Chondrocyte (in vitro differentiated cells): Measurements from ENCODE around the gene C11orf86. TPM values are rescaled to one million over a fixed set of nuclear protein-coding genes. Genes with fewer than 3 reads are reported as not detected.

Experiments
- DNase-seq: peaks from one replicate; pipeline ENCODE4 v3.0.0; 2021; ENCODE audit warnings: mixed read lengths, low spot score
- H3K27ac Mint-ChIP-seq: one replicate; pipeline ENCODE4 v1.8.0; 2021; ENCODE audit warnings: mild to moderate bottlenecking, moderate library complexity, mixed read lengths; ENCODE audit not compliant: unreplicated experiment
- H3K27me3 Mint-ChIP-seq: 2 replicates; pipeline ENCODE4 v1.8.0; 2021; ENCODE audit warnings: low read depth, mixed read lengths
- H3K36me3 Mint-ChIP-seq: 2 replicates; pipeline ENCODE4 v1.8.0; 2021; ENCODE audit warnings: low read depth, mixed read lengths
- H3K4me1 Mint-ChIP-seq: 2 replicates; pipeline ENCODE4 v1.8.0; 2021; ENCODE audit warnings: low read depth, mild to moderate bottlenecking, mixed read lengths
- H3K4me3 Mint-ChIP-seq: one replicate; pipeline ENCODE4 v1.8.0; 2021; ENCODE audit warnings: mild to moderate bottlenecking, moderate library complexity, mixed read lengths; ENCODE audit not compliant: unreplicated experiment
- H3K9me3 Mint-ChIP-seq: 2 replicates; pipeline ENCODE4 v1.8.0; 2021; ENCODE audit warnings: low read depth, mixed read lengths
- CTCF ChIP-seq: fragments of 200-600 bp; sonication (generic); IDR thresholded peaks from 2 replicates; pipeline ENCODE4 v1.5.0; 2021; ENCODE audit warnings: antibody characterized with exemption, mild to moderate bottlenecking, moderate library complexity
- total RNA-seq: library from RNA; stranded (reverse); gene quantifications from 3 replicates; pipeline ENCODE4 v1.2.1, GENCODE V29; 2021

Gene C11orf86
- total RNA-seq, 1 donor from 2014 or later: not detected

- no peak for TF ChIP-seq CTCF
- H3K4me1 Mint-ChIP-seq: peaks cover 37% of the 10 kb centered on the region
- no peak overlapping the region for H3K4me3 Mint-ChIP-seq
- H3K27me3 Mint-ChIP-seq: no peaks in the 10 kb centered on the region
- H3K9me3 Mint-ChIP-seq: peaks cover 2% of the 10 kb centered on the region
- DNase-seq: no peak
- H3K36me3 Mint-ChIP-seq: peaks cover 2% of the 10 kb centered on the region
- H3K27ac Mint-ChIP-seq: no peak overlapping the region
These were observed 1.0 kb upstream of the C11orf86 start for GRCh38 chr11:66973956-66974580.

GRCh38 chr11:66975405-66976027 lies 412 bp downstream of the C11orf86 start:
- DNase-seq: no peak
- H3K36me3 Mint-ChIP-seq: peaks cover 2% of the 10 kb centered on the region
- H3K27me3 Mint-ChIP-seq: no peaks in the 10 kb centered on the region
- no peak for TF ChIP-seq CTCF
- peaks cover 2% of the 10 kb centered on the region for H3K9me3 Mint-ChIP-seq
- H3K27ac Mint-ChIP-seq: no peak overlapping the region
- H3K4me3 Mint-ChIP-seq: no peak overlapping the region
- H3K4me1 Mint-ChIP-seq: peaks cover 25% of the 10 kb centered on the region

- H3K27ac Mint-ChIP-seq: no peak overlapping the region
- peak; percentile 89 for TF ChIP-seq CTCF
- no peaks in the 10 kb centered on the region for H3K27me3 Mint-ChIP-seq
- H3K36me3 Mint-ChIP-seq: peaks cover 2% of the 10 kb centered on the region
- no peak for DNase-seq
- peaks cover 19% of the 10 kb centered on the region for H3K4me1 Mint-ChIP-seq
- H3K4me3 Mint-ChIP-seq: no peak overlapping the region
- peaks cover 2% of the 10 kb centered on the region for H3K9me3 Mint-ChIP-seq
These were observed 944 bp downstream of the C11orf86 start for GRCh38 chr11:66976028-66976467.

- Mint-ChIP-seq H3K4me3 (no peak overlapping the region), H3K4me1 (peaks cover 19% of the 10 kb centered on the region), H3K9me3 (peaks cover 2% of the 10 kb centered on the region), H3K27ac (no peak overlapping the region), H3K36me3 (peaks cover 2% of the 10 kb centered on the region), H3K27me3 (no peaks in the 10 kb centered on the region)
- DNase-seq: no peak
- no peak for TF ChIP-seq CTCF
These were observed 1.8 kb downstream of the C11orf86 start for GRCh38 chr11:66976925-66977324.

- no peaks in the 10 kb centered on the region for H3K27me3 Mint-ChIP-seq
- H3K36me3 Mint-ChIP-seq: peaks cover 2% of the 10 kb centered on the region
- no peak for DNase-seq
- H3K9me3 Mint-ChIP-seq: peaks cover 2% of the 10 kb centered on the region
- no peak overlapping the region for H3K27ac Mint-ChIP-seq
- H3K4me1 Mint-ChIP-seq: peaks cover 27% of the 10 kb centered on the region
- no peak for TF ChIP-seq CTCF
- H3K4me3 Mint-ChIP-seq: no peak overlapping the region
These were observed 3.1 kb downstream of the C11orf86 start for GRCh38 chr11:66978229-66978628.
